GM19328 (cell line): Measurements from ENCODE around the gene SH3GL2.
"Not testable (repeated sequence)": the region's sequence is repeated elsewhere in the genome, so short reads cannot be mapped to it uniquely, and the experiment has no call there.

ENCODE experiments used
- ATAC-seq: cut with Tn5 transposase; IDR thresholded peaks from one replicate; pipeline ENCODE4 v1.9.1; 2021; ENCODE audit warnings: mild to moderate bottlenecking, moderate library complexity; ENCODE audit not compliant: unreplicated experiment

Gene SH3GL2

GRCh38 chr9:17739736-17740135 lies 160.9 kb downstream of the SH3GL2 start:
- no peak for ATAC-seq

- ATAC-seq = no peak
Measured at GRCh38 chr9:17742067-17742466, 163.2 kb downstream of the SH3GL2 start.

GRCh38 chr9:17744786-17745185 lies 165.9 kb downstream of the SH3GL2 start:
- ATAC-seq = no peak

GRCh38 chr9:17750269-17750668 lies 171.4 kb downstream of the SH3GL2 start:
- ATAC-seq = no peak

GRCh38 chr9:17751486-17751885 lies 172.6 kb downstream of the SH3GL2 start:
- ATAC-seq = no peak

- no peak for ATAC-seq
Measured at GRCh38 chr9:17752021-17752420, 173.2 kb downstream of the SH3GL2 start.

GRCh38 chr9:17757816-17758215 lies 178.9 kb downstream of the SH3GL2 start:
- ATAC-seq = no peak

- no peak for ATAC-seq
Measured at GRCh38 chr9:17760250-17760649, 181.4 kb downstream of the SH3GL2 start.

- ATAC-seq = no peak
Measured at GRCh38 chr9:17761984-17762676, 183.3 kb downstream of the SH3GL2 start.

- ATAC-seq = no peak
Measured at GRCh38 chr9:17764306-17764705, 185.4 kb downstream of the SH3GL2 start.

- ATAC-seq = not testable (repeated sequence)
Measured at GRCh38 chr9:17765131-17765530, 186.3 kb downstream of the SH3GL2 start.

GRCh38 chr9:17772223-17772622 lies 193.4 kb downstream of the SH3GL2 start:
- ATAC-seq = no peak

- ATAC-seq = no peak
Measured at GRCh38 chr9:17775656-17776055, 196.8 kb downstream of the SH3GL2 start.

GRCh38 chr9:17776735-17777134 lies 197.9 kb downstream of the SH3GL2 start:
- ATAC-seq = no peak

GRCh38 chr9:17777465-17777864 lies 198.6 kb downstream of the SH3GL2 start:
- ATAC-seq = no peak

GRCh38 chr9:17782430-17783149 lies 203.7 kb downstream of the SH3GL2 start:
- no peak for ATAC-seq

- ATAC-seq = no peak
Measured at GRCh38 chr9:17783227-17783626, 204.4 kb downstream of the SH3GL2 start.

GRCh38 chr9:17789316-17789715 lies 210.4 kb downstream of the SH3GL2 start:
- no peak for ATAC-seq

- ATAC-seq = no peak
Measured at GRCh38 chr9:17793713-17794622, 215.1 kb downstream of the SH3GL2 start.

GRCh38 chr9:17795744-17796143 lies 216.9 kb downstream of the SH3GL2 start:
- no peak for ATAC-seq

- no peak for ATAC-seq
Measured at GRCh38 chr9:17799369-17799768, 220.5 kb downstream of the SH3GL2 start.
